ENCODE data around the gene TIAM1.

DNA sequence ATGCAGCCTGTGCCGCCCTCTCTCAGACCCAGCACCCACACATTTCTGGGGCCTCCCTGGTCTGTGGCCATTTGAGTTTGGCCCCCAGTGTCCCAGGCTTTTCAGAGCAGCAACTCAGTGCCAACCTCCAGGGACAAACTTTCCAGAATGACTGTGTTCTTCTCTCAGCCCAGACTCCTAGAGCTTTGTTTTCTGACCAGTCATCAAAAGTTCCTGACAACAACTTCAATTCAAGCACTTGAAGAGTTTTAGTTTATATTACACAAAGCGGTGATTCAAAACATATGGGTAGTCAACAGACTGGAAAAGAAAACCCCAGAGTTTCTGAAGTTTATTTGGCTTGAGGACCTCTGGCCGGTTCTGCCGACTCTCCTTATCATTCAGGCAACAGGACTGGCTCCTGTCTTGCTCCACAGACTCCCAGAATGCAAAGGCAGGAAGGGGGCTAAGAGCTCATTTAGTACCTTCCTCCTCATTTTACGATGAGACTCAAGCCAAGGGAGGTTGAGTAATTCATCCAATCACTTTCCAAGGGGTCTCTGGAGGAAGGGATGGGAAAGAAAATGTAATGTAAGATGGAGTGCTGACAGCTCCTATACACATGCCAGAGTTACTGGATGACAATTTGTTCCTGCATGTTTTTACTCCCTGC, 27.0 kb upstream of the TIAM1 start:
- TF ChIP-seq, protein P1, sequence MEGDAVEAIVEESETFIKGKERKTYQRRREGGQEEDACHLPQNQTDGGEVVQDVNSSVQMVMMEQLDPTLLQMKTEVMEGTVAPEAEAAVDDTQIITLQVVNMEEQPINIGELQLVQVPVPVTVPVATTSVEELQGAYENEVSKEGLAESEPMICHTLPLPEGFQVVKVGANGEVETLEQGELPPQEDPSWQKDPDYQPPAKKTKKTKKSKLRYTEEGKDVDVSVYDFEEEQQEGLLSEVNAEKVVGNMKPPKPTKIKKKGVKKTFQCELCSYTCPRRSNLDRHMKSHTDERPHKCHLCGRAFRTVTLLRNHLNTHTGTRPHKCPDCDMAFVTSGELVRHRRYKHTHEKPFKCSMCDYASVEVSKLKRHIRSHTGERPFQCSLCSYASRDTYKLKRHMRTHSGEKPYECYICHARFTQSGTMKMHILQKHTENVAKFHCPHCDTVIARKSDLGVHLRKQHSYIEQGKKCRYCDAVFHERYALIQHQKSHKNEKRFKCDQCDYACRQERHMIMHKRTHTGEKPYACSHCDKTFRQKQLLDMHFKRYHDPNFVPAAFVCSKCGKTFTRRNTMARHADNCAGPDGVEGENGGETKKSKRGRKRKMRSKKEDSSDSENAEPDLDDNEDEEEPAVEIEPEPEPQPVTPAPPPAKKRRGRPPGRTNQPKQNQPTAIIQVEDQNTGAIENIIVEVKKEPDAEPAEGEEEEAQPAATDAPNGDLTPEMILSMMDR (conservative IDR thresholded peaks at IDR 0.05), result no peak
- no peak for TF ChIP-seq ZFX (IDR thresholded peaks at IDR 0.05)
